ENCODE data around the gene SATB2. TPM values are rescaled to one million over a fixed set of nuclear protein-coding genes. Genes with fewer than 3 reads are reported as not detected.

Gene SATB2
- total RNA-seq, 1 experiment from 2014 or later, result 3.0 TPM

GRCh38 chr2:199322151-199322550 is 135.6 kb downstream of the SATB2 start:
- Histone ChIP-seq H3K9me3 (ENCODE audit: low read length) (no peaks in the 10 kb centered on the region), H3K4me1 (ENCODE audit: insufficient read depth, low read length) (no peaks in the 10 kb centered on the region), H3K4me2 (ENCODE audit: low read length) (no peak overlapping the region), H4K20me1 (ENCODE audit: low read length) (no peaks in the 10 kb centered on the region), H3K36me3 (ENCODE audit: low read depth, low read length) (no peaks in the 10 kb centered on the region), H3K27ac (ENCODE audit: low read length) (no peak overlapping the region), H3K9ac (ENCODE audit: low read length) (no peak overlapping the region), H3K9me2 (replicated peaks; ENCODE audit: low read length) (no peaks in the 10 kb centered on the region), H3F3A (ENCODE audit: low read length, unreplicated experiment) (no peaks in the 10 kb centered on the region), H3K27me3 (ENCODE audit: low read length) (no peaks in the 10 kb centered on the region), H3K79me2 (ENCODE audit: low read length) (no peaks in the 10 kb centered on the region), H2AFZ (ENCODE audit: low read length) (no peak overlapping the region), H3K4me3 (ENCODE audit: low read length) (no peak overlapping the region)
- no TSS peak for BruUV-seq (replicated peaks)
- POLR2A ChIA-PET (ENCODE audit: unreplicated experiment), result no interaction called here
- CTCF ChIA-PET, result no interaction called here
- no peak for ATAC-seq
- intact Hi-C loops (cut with micrococcal nuclease), result no loop called here
- TF ChIP-seq EZH2phosphoT487 (IDR thresholded peaks at IDR 0.05; ENCODE audit: borderline replicate concordance, low read length) (no peak), EZH2 (IDR thresholded peaks at IDR 0.05; ENCODE audit: low read length, unreplicated experiment) (no peak), CTCF (conservative IDR thresholded peaks at IDR 0.05; ENCODE audit: low read depth, low read length) (no peak)
- DNase-seq, result no peak

- no peak overlapping the region for H3K4me2 ChIP-seq (ENCODE audit: low read length)
- H3K9me3 ChIP-seq (ENCODE audit: low read length), result no peaks in the 10 kb centered on the region
- no peak overlapping the region for H3K9ac ChIP-seq (ENCODE audit: low read length)
- TF ChIP-seq EZH2 (IDR thresholded peaks at IDR 0.05; ENCODE audit: low read length, unreplicated experiment), result no peak
- TF ChIP-seq EZH2phosphoT487 (IDR thresholded peaks at IDR 0.05; ENCODE audit: borderline replicate concordance, low read length), result no peak
- TF ChIP-seq CTCF (conservative IDR thresholded peaks at IDR 0.05; ENCODE audit: low read depth, low read length), result no peak
- no peaks in the 10 kb centered on the region for H4K20me1 ChIP-seq (ENCODE audit: low read length)
- H3K9me2 ChIP-seq (replicated peaks; ENCODE audit: low read length), result no peaks in the 10 kb centered on the region
- H3K36me3 ChIP-seq (ENCODE audit: low read depth, low read length), result no peaks in the 10 kb centered on the region
- POLR2A ChIA-PET (ENCODE audit: unreplicated experiment), result no interaction called here
- H3F3A ChIP-seq (ENCODE audit: low read length, unreplicated experiment), result no peaks in the 10 kb centered on the region
- no peaks in the 10 kb centered on the region for H3K4me1 ChIP-seq (ENCODE audit: insufficient read depth, low read length)
- BruUV-seq (replicated peaks), result no TSS peak
- H3K27me3 ChIP-seq (ENCODE audit: low read length), result no peaks in the 10 kb centered on the region
- H3K27ac ChIP-seq (ENCODE audit: low read length), result no peak overlapping the region
- no peak for DNase-seq
- intact Hi-C loops (cut with micrococcal nuclease), result no loop called here
- CTCF ChIA-PET, result no interaction called here
- H3K79me2 ChIP-seq (ENCODE audit: low read length), result no peaks in the 10 kb centered on the region
- H2AFZ ChIP-seq (ENCODE audit: low read length), result no peak overlapping the region
- ATAC-seq, result no peak
- no peak overlapping the region for H3K4me3 ChIP-seq (ENCODE audit: low read length)
Measured at GRCh38 chr2:199317646-199318045, 140.1 kb downstream of the SATB2 start.

GRCh38 chr2:199316851-199317250 is 140.9 kb downstream of the SATB2 start:
- no peak for ATAC-seq
- no peaks in the 10 kb centered on the region for H3K9me2 ChIP-seq (replicated peaks; ENCODE audit: low read length)
- CTCF ChIA-PET, result no interaction called here

More at GRCh38 chr2:199316851-199317250, 140.9 kb downstream of the SATB2 start:
- Histone ChIP-seq H3K79me2 (ENCODE audit: low read length) (no peaks in the 10 kb centered on the region), H3K4me1 (ENCODE audit: insufficient read depth, low read length) (no peaks in the 10 kb centered on the region), H3K4me2 (ENCODE audit: low read length) (no peak overlapping the region), H3K27ac (ENCODE audit: low read length) (no peak overlapping the region), H3K27me3 (ENCODE audit: low read length) (no peaks in the 10 kb centered on the region), H3K36me3 (ENCODE audit: low read depth, low read length) (no peaks in the 10 kb centered on the region), H3K4me3 (ENCODE audit: low read length) (no peak overlapping the region), H2AFZ (ENCODE audit: low read length) (no peak overlapping the region), H3K9ac (ENCODE audit: low read length) (no peak overlapping the region), H3F3A (ENCODE audit: low read length, unreplicated experiment) (no peaks in the 10 kb centered on the region), H4K20me1 (ENCODE audit: low read length) (no peaks in the 10 kb centered on the region), H3K9me3 (ENCODE audit: low read length) (no peaks in the 10 kb centered on the region)
- DNase-seq, result no peak
- intact Hi-C loops (cut with micrococcal nuclease), result no loop called here
- TF ChIP-seq EZH2 (IDR thresholded peaks at IDR 0.05; ENCODE audit: low read length, unreplicated experiment), result no peak
- TF ChIP-seq EZH2phosphoT487 (IDR thresholded peaks at IDR 0.05; ENCODE audit: borderline replicate concordance, low read length), result no peak
- TF ChIP-seq CTCF (conservative IDR thresholded peaks at IDR 0.05; ENCODE audit: low read depth, low read length), result no peak
- POLR2A ChIA-PET (ENCODE audit: unreplicated experiment), result no interaction called here
- BruUV-seq (replicated peaks), result no TSS peak
